Stimulated activated effector memory CD8-positive, alpha-beta T cell treated with anti-CD3 and anti-CD28 coated beads, Interleukin-12 subunit alpha, Interleukin-12 subunit beta, amount 100 ng/mL, for 72 hours (primary cell): ENCODE measurements around the gene PTGDS.
A peak's percentile ranks its signal among the peaks of the same experiment; 100 is the strongest.

Experiments
- ATAC-seq: fragments of 150-1000 bp; cut with Tn5 transposase; 2 replicates; pipeline ENCODE4 v1.10.0; 2021
- DNase-seq, 2 donors: peaks; one replicate each; pipeline ENCODE4 v3.0.0; 2021 to 2022; ENCODE audit warnings: low spot score in 2 of 2
- H3K27ac Mint-ChIP-seq: one replicate; pipeline ENCODE4 v1.8.0; 2022; ENCODE audit warnings: mild to moderate bottlenecking, mixed read lengths
- H3K36me3 Mint-ChIP-seq: one replicate; pipeline ENCODE4 v1.8.0; 2022; ENCODE audit warnings: mild to moderate bottlenecking, mixed read lengths
- H3K4me1 Mint-ChIP-seq: one replicate; pipeline ENCODE4 v1.8.0; 2022; ENCODE audit warnings: mixed read lengths
- H3K4me3 Mint-ChIP-seq: one replicate; pipeline ENCODE4 v1.8.0; 2022; ENCODE audit warnings: mild to moderate bottlenecking, mixed read lengths
- H3K9me3 Mint-ChIP-seq: one replicate; pipeline ENCODE4 v1.8.0; 2022; ENCODE audit warnings: mixed read lengths

Gene PTGDS

GRCh38 chr9:136984464-136985026 lies 7.2 kb downstream of the PTGDS start:
- Mint-ChIP-seq H3K4me3 (no peak overlapping the region), H3K4me1 (peaks cover 12% of the 10 kb centered on the region), H3K27ac (no peak overlapping the region), H3K36me3 (no peaks in the 10 kb centered on the region), H3K9me3 (no peaks in the 10 kb centered on the region)
- DNase-seq (no peak), ATAC-seq (no peak)

- Mint-ChIP-seq H3K4me3 (no peak overlapping the region), H3K36me3 (no peaks in the 10 kb centered on the region), H3K9me3 (no peaks in the 10 kb centered on the region), H3K27ac (no peak overlapping the region), H3K4me1 (peaks cover 12% of the 10 kb centered on the region)
- no peak for DNase-seq
- ATAC-seq: no peak
Measured at GRCh38 chr9:136985027-136985602, 7.8 kb downstream of the PTGDS start.

- peaks cover 13% of the 10 kb centered on the region for H3K4me1 Mint-ChIP-seq
- no peak overlapping the region for H3K4me3 Mint-ChIP-seq
- no peak for DNase-seq
- H3K27ac Mint-ChIP-seq: no peak overlapping the region
- H3K9me3 Mint-ChIP-seq: no peaks in the 10 kb centered on the region
- no peaks in the 10 kb centered on the region for H3K36me3 Mint-ChIP-seq
- ATAC-seq: no peak
Measured at GRCh38 chr9:136985853-136986252, 8.5 kb downstream of the PTGDS start.

GRCh38 chr9:136988872-136989271 lies 11.6 kb downstream of the PTGDS start:
- ATAC-seq (no peak), DNase-seq (no peak)
- Mint-ChIP-seq H3K36me3 (peaks cover 11% of the 10 kb centered on the region), H3K9me3 (no peaks in the 10 kb centered on the region), H3K4me1 (peaks cover 27% of the 10 kb centered on the region), H3K27ac (no peak overlapping the region), H3K4me3 (no peak overlapping the region)

GRCh38 chr9:136990242-136990911 lies 13.1 kb downstream of the PTGDS start:
- DNase-seq (no peak), ATAC-seq (no peak)
- H3K36me3 Mint-ChIP-seq: peaks cover 14% of the 10 kb centered on the region
- H3K4me1 Mint-ChIP-seq: peaks cover 26% of the 10 kb centered on the region
- H3K9me3 Mint-ChIP-seq: no peaks in the 10 kb centered on the region
- H3K27ac Mint-ChIP-seq: no peak overlapping the region
- peak overlapping the region; percentile 79 for H3K4me3 Mint-ChIP-seq

GRCh38 chr9:136991993-136992818 lies 14.9 kb downstream of the PTGDS start, which contains the start of gene PAXX:
Gene PAXX, plus strand, starts transcription at chr9:136992422. Its CDS starts 22 bp downstream, at chr9:136992444.
- ATAC-seq: peak; percentile 87
- Mint-ChIP-seq H3K36me3 (peaks cover 14% of the 10 kb centered on the region), H3K27ac (peak within 1 kb of the TSS; percentile 83), H3K4me3 (peak within 1 kb of the TSS; percentile 79), H3K4me1 (peaks cover 37% of the 10 kb centered on the region), H3K9me3 (no peaks in the 10 kb centered on the region)
- DNase-seq: peak; percentile 94 to 98

- peak overlapping the region; percentile 83 for H3K27ac Mint-ChIP-seq
- H3K36me3 Mint-ChIP-seq: peaks cover 20% of the 10 kb centered on the region
- ATAC-seq (no peak), DNase-seq (no peak)
- H3K4me3 Mint-ChIP-seq: peak overlapping the region; percentile 79
- no peaks in the 10 kb centered on the region for H3K9me3 Mint-ChIP-seq
- H3K4me1 Mint-ChIP-seq: peaks cover 43% of the 10 kb centered on the region
Measured at GRCh38 chr9:136992819-136993369, 15.6 kb downstream of the PTGDS start.

GRCh38 chr9:136994180-136994887 lies 17.0 kb downstream of the PTGDS start:
- peaks cover 56% of the 10 kb centered on the region for H3K4me1 Mint-ChIP-seq
- peak overlapping the region; percentile 61 for H3K27ac Mint-ChIP-seq
- DNase-seq: no peak
- H3K9me3 Mint-ChIP-seq: no peaks in the 10 kb centered on the region
- H3K4me3 Mint-ChIP-seq: peak overlapping the region; percentile 79
- peaks cover 26% of the 10 kb centered on the region for H3K36me3 Mint-ChIP-seq
- no peak for ATAC-seq

- Mint-ChIP-seq H3K4me1 (peaks cover 61% of the 10 kb centered on the region), H3K9me3 (no peaks in the 10 kb centered on the region), H3K36me3 (peaks cover 26% of the 10 kb centered on the region), H3K4me3 (no peak overlapping the region), H3K27ac (no peak overlapping the region)
- ATAC-seq (no peak), DNase-seq (peak in 1 of 2 donors; percentile 48)
Measured at GRCh38 chr9:136994888-136995230, 17.6 kb downstream of the PTGDS start.

- Mint-ChIP-seq H3K9me3 (no peaks in the 10 kb centered on the region), H3K4me3 (no peak overlapping the region), H3K27ac (no peak overlapping the region), H3K36me3 (peaks cover 31% of the 10 kb centered on the region), H3K4me1 (peaks cover 66% of the 10 kb centered on the region)
- DNase-seq: no peak
- ATAC-seq: no peak
Measured at GRCh38 chr9:136995362-136995761, 18.1 kb downstream of the PTGDS start.

GRCh38 chr9:136995772-136996311 lies 18.5 kb downstream of the PTGDS start:
- Mint-ChIP-seq H3K4me1 (peaks cover 67% of the 10 kb centered on the region), H3K9me3 (no peaks in the 10 kb centered on the region), H3K36me3 (peaks cover 33% of the 10 kb centered on the region), H3K4me3 (peak overlapping the region; percentile 69), H3K27ac (peak overlapping the region; percentile 58)
- DNase-seq (no peak), ATAC-seq (no peak)

GRCh38 chr9:136996361-136997292 lies 19.3 kb downstream of the PTGDS start, which contains the start of gene CLIC3:
Gene CLIC3, minus strand, starts transcription at chr9:136996568. Its CDS starts 25 bp downstream, at chr9:136996543.
- Mint-ChIP-seq H3K9me3 (no peaks in the 10 kb centered on the region), H3K4me1 (peaks cover 60% of the 10 kb centered on the region), H3K4me3 (peak within 1 kb of the TSS; percentile 69), H3K27ac (peak within 1 kb of the TSS; percentile 90), H3K36me3 (peaks cover 29% of the 10 kb centered on the region)
- ATAC-seq (no peak), DNase-seq (peak in 1 of 2 donors; percentile 75)

- H3K4me3 Mint-ChIP-seq: peak overlapping the region; percentile 69
- DNase-seq: no peak
- no peaks in the 10 kb centered on the region for H3K9me3 Mint-ChIP-seq
- ATAC-seq: no peak
- peak overlapping the region; percentile 90 for H3K27ac Mint-ChIP-seq
- H3K36me3 Mint-ChIP-seq: peaks cover 27% of the 10 kb centered on the region
- H3K4me1 Mint-ChIP-seq: peaks cover 59% of the 10 kb centered on the region
Measured at GRCh38 chr9:136997371-136997770, 20.1 kb downstream of the PTGDS start.
